Measurements from ENCODE around the gene MAL.

Gene MAL

GRCh38 chr2:95027369-95027720, 1.8 kb downstream of the MAL start:
- H3K4me3 ChIP-seq (ENCODE audit: low read length) = no peak overlapping the region
- TF ChIP-seq, protein P1, sequence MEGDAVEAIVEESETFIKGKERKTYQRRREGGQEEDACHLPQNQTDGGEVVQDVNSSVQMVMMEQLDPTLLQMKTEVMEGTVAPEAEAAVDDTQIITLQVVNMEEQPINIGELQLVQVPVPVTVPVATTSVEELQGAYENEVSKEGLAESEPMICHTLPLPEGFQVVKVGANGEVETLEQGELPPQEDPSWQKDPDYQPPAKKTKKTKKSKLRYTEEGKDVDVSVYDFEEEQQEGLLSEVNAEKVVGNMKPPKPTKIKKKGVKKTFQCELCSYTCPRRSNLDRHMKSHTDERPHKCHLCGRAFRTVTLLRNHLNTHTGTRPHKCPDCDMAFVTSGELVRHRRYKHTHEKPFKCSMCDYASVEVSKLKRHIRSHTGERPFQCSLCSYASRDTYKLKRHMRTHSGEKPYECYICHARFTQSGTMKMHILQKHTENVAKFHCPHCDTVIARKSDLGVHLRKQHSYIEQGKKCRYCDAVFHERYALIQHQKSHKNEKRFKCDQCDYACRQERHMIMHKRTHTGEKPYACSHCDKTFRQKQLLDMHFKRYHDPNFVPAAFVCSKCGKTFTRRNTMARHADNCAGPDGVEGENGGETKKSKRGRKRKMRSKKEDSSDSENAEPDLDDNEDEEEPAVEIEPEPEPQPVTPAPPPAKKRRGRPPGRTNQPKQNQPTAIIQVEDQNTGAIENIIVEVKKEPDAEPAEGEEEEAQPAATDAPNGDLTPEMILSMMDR (conservative IDR thresholded peaks at IDR 0.05; ENCODE audit: low read length) = no peak
- DNase-seq (ENCODE audit: low read depth) = no peak

GRCh38 chr2:95029898-95030341, 4.4 kb downstream of the MAL start:
- TF ChIP-seq, protein P1 (conservative IDR thresholded peaks at IDR 0.05; ENCODE audit: low read length) = no peak

GRCh38 chr2:95030496-95030895, 5.0 kb downstream of the MAL start:
- no peak for DNase-seq (ENCODE audit: low read depth)
- TF ChIP-seq, protein P1 (conservative IDR thresholded peaks at IDR 0.05; ENCODE audit: low read length) = no peak
- H3K4me3 ChIP-seq (ENCODE audit: low read length) = no peak overlapping the region

More at GRCh38 chr2:95029898-95030341, 4.4 kb downstream of the MAL start:
- no peak for DNase-seq (ENCODE audit: low read depth)
- no peak overlapping the region for H3K4me3 ChIP-seq (ENCODE audit: low read length)

DNA sequence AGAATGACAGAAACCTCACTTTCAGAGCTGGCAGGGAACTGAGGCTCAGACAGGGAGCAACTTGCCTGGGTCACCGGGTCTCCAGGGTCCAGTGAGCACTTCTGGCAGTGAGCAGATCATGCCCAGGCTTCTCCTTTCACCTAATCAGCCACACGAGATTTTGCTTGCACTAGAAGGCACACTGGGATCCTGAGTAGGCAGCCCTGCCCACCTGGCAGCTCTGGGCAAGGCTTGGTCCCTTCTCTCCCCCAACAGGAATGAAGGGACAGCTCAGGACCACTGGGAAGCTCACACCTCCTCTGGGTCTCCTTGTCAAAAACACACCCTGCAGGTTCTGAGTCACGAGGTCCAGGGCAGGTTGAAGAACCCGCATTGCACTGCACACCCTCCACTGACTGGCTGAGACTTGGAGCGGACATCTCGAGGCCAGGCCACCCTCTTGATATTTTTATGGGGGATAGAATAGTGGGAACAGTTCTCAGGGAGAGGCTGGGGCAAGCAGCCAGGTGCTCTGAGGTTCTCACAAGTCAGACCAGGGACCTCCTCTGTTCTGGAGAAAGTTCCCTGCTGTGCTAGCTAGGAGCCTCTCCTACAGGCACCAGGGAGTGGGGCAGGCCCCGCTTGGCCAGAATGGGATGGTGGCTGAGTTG, 5.7 kb downstream of the MAL start:
- no peak overlapping the region for H3K4me3 ChIP-seq (ENCODE audit: low read length)
- DNase-seq (ENCODE audit: low read depth) = no peak
- TF ChIP-seq, protein P1 (conservative IDR thresholded peaks at IDR 0.05; ENCODE audit: low read length) = no peak

DNA sequence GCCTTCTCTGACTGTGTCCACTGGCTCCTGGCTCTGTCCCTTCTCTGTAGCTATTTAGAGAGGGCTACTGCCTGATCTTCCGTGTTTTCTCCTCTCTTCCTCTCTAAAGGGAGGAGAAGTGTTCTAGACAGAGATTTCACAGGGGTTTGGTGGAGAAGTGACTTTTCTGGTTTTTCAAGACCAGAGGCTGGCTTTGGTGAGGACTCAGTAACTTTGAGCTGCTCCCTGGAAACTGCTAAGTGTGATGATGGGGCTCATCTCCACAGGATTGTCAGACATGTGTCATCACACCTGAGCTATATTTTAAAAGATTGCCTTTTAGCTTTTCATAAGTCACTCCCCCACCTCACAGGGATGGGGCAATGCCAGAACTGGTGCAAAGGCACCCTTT, 6.2 kb downstream of the MAL start:
- TF ChIP-seq, protein P1 (conservative IDR thresholded peaks at IDR 0.05; ENCODE audit: low read length) = no peak
- H3K4me3 ChIP-seq (ENCODE audit: low read length) = no peak overlapping the region
- DNase-seq (ENCODE audit: low read depth) = no peak

DNA sequence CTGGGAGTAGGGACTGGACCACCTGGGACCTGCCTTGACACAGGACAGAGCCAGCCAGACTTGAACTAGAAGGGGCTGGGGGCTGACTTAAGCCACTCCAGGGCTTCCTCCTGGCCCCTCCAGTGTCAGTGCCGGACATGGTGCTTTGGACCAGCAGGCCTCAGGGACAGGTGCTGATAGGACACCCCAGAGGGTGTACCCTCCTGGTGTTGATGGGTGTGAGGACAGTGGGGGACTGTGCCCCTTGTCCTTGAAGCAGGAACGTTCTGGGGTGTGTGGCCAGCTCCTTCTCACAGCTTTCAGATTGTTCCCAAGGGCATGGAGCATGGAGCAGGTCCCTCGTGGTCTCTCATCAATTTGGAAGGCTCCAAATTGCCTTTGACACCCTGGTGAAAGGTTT, 6.8 kb downstream of the MAL start:
- no peak overlapping the region for H3K4me3 ChIP-seq (ENCODE audit: low read length)
- DNase-seq (ENCODE audit: low read depth) = no peak
- TF ChIP-seq, protein P1 (conservative IDR thresholded peaks at IDR 0.05; ENCODE audit: low read length) = no peak

GRCh38 chr2:95032868-95033603, 7.5 kb downstream of the MAL start:
- TF ChIP-seq, protein P1 (conservative IDR thresholded peaks at IDR 0.05; ENCODE audit: low read length) = no peak
- DNase-seq (ENCODE audit: low read depth) = no peak
- no peak overlapping the region for H3K4me3 ChIP-seq (ENCODE audit: low read length)
